Heart right ventricle (tissue), 16 donors: ENCODE measurements around the gene CTDNEP1. TPM values are rescaled to one million over a fixed set of nuclear protein-coding genes. Genes with fewer than 3 reads are reported as not detected.
A peak's percentile ranks its signal among the peaks of the same experiment; 100 is the strongest.

Source experiments
- ATAC-seq, 8 donors: fragments of 200-7000 bp; cut with Tn5 transposase; one replicate each; pipeline ENCODE4 v1.9.1; 2020; ENCODE audit warnings: mild to moderate bottlenecking in 8 of 8, moderate library complexity in 8 of 8, moderate number of reproducible peaks in 1 of 8
- DNase-seq, 2 donors: peaks; one replicate each; pipeline ENCODE4 v3.0.0-alpha.2; 2020
- H3K27ac ChIP-seq, 10 donors: fragments of 200-600 bp; sonication (generic) in 2 of 10; one replicate each; pipeline versions ENCODE4 v1.5.0 to v1.8.0; 2020 to 2022; ENCODE audit warnings: mild to moderate bottlenecking in 3 of 10
- H3K27me3 ChIP-seq, 7 donors: fragments of 200-600 bp; one replicate each; pipeline ENCODE4 v1.8.0; 2021 to 2022; ENCODE audit warnings: mild to moderate bottlenecking in 2 of 7
- H3K36me3 ChIP-seq, 9 donors: fragments of 200-600 bp; sonication (generic) in 1 of 9; one replicate each; pipeline versions ENCODE4 v1.5.0 to v1.8.0; 2020 to 2022; ENCODE audit warnings: mild to moderate bottlenecking in 2 of 9
- H3K4me1 ChIP-seq, 9 donors: fragments of 200-600 bp; sonication (generic) in 1 of 9; one replicate each; pipeline versions ENCODE4 v1.5.0 to v1.8.0; 2020 to 2022; ENCODE audit warnings: mild to moderate bottlenecking in 4 of 9
- H3K4me3 ChIP-seq, 10 donors: fragments of 200-600 bp; sonication (generic) in 2 of 10; one replicate each; pipeline versions ENCODE4 v1.5.0 to v1.8.0; 2020 to 2022; ENCODE audit warnings: mild to moderate bottlenecking in 7 of 10, moderate library complexity in 2 of 10
- H3K9me3 ChIP-seq, 11 donors: fragments of 200-600 bp in 10 of 11; sonication (generic) in 2 of 11; one replicate each; pipeline versions ENCODE4 v1.5.0 to v1.8.0; 2013 to 2022; ENCODE audit warnings: mild to moderate bottlenecking in 2 of 11, control low read depth in 1 of 11, moderate library complexity in 1 of 11
- WGBS, 2 donors: extraction: QIAGEN DNeasy Blood & Tissue Kit; methylation state at CpG; one replicate each; pipeline ENCODE4 v1.1.7; 2013; ENCODE audit warnings: inconsistent platforms in 1 of 2; 5-methylcytosine and 5-hydroxymethylcytosine counted together
- intact Hi-C, 10 donors: fragments of 100-400 bp; cut with DNase I; formaldehyde crosslinking; loops; one replicate each; pipeline versions ENCODE4 v1.11.1 to v1.14.2; 2022
- polyA plus RNA-seq, 2 donors: library from polyadenylated mRNA; stranded (reverse); fragments of 200-250 nt; gene quantifications; one replicate each; pipeline ENCODE4 v1.2.3, GENCODE V29; 2013
- total RNA-seq, 10 donors: library from RNA; stranded (reverse); fragmentation: NEBNext Ultra II Directional in 3 of 10; extraction: Animal tissue kit (Norgen Biotek cat#: 25700) in 3 of 10; gene quantifications; one replicate each; pipeline versions ENCODE4 v1.2.1 to v1.2.4, GENCODE V29; 2021 to 2023
- TF ChIP-seq, protein P1 (sequence below), 9 donors: fragments of 200-600 bp; sonication (generic) in 2 of 9; IDR thresholded peaks; one replicate each; pipeline versions ENCODE4 v1.5.0 to v1.8.0; 2021 to 2022; ENCODE audit warnings: antibody characterized with exemption in 9 of 9, mild to moderate bottlenecking in 5 of 9, moderate library complexity in 1 of 9
- donor health status: Arrhythmogenic right ventricular cardiomyopathy.
- donor health status: ischemic (EF 13 %, LVEDD 7.1; RV severe dilation, severe dysfunction).
- donor health status: healthy with polysubstance abuse.
- donor health status: DM: no; HTN: yes; CAD: no.
- donor health status: DM: no; HTN: no; CAD: no.
- donor health status: ischemic (EF 25% LVEDD 6.9; RV normal size, moderate dysfunction).
- donor health status: ischemic (EF 25% LVEDD 5.7; RV mildly dilated, moderate dysfunction).
- donor health status: healthy.
- donor health status: DM: yes; HTN: yes; CAD: no.
- donor health status: Ischemic cardiomyopathy.
- donor health status: ischemic (EF 35%, LVEDD 5.7; RV mildly dilated, moderate dysfunction).
- donor health status: nonischemic (EF 11% LVEDD 7.7; RV severe dilation, severe dysfunction).
- donor health status: DM: yes; HTN: yes; CAD: no.
- donor health status: PGD.
- donor health status: ischemic (EF 29% LVEDD 5.4; RV normal size, mild dysfunction).
- donor health status: nonischemic (EF 23%, LVEDD 6.1; RV moderate dilation, normal function).

CTDNEP1 gene
- total and polyA plus RNA-seq, 12 donors: 56.3 to 135 (median 110) TPM

DNA sequence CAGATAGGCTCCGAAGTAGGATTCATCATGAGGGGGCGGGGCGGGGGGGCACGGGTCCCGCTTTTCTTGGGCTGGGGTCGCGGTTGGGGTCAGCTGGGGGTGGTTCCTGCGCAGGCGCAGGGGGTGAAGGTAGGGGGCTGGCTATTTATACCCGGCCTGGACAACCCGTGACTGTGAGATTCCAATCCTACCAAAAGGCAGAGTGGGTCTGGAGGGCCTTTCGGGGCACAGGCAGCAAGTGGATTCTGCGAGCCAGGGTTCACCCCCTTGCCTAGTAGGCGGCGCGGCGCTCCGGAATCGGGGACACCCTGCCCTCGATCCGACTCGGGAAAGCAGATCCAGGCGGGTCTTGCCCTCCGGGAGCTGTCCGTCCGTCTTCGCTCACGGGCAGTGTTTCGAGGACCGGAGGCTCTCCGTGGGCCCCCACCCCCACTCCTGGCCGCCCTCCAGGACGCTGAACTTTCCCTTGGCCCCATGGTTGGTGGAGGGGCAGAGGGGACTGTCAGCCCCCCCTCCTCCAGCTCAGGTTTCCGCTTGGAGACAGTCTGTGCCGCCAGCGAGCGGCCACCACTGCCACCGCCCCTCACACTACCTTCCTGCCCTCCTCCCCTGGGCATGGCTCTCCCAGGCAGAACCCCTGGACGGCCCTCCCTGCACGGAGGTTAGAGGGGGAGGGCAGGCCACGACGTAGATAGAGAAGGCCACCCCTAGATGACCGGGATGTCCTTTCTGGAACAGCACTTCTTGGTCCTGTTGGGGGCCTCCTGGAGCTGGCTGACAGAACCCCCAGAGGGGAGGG, 30.6 kb upstream of the CTDNEP1 start:
- H3K27me3 ChIP-seq: peaks cover 0 to 48% (median 0%) of the 10 kb centered on the region in 7 donors
- H3K36me3 ChIP-seq: peaks cover 0 to 38% (median 7%) of the 10 kb centered on the region in 9 donors
- peak overlapping the region; percentile 84 to 98 (median 92) for H3K27ac ChIP-seq
- ATAC-seq: peak; percentile 27 to 79 (median 58)
- peak; percentile 83 to 85 for DNase-seq
- intact Hi-C loops: loop anchor here in 8 of 10 donors (1.0 to 5.0 kb wide), 6 partner anchors 15 to 67 kb away; partner anchors contain the start of genes ELP5 (in 1 of the 8) and NEURL4 (in 1 of the 8)
- TF ChIP-seq, protein P1, sequence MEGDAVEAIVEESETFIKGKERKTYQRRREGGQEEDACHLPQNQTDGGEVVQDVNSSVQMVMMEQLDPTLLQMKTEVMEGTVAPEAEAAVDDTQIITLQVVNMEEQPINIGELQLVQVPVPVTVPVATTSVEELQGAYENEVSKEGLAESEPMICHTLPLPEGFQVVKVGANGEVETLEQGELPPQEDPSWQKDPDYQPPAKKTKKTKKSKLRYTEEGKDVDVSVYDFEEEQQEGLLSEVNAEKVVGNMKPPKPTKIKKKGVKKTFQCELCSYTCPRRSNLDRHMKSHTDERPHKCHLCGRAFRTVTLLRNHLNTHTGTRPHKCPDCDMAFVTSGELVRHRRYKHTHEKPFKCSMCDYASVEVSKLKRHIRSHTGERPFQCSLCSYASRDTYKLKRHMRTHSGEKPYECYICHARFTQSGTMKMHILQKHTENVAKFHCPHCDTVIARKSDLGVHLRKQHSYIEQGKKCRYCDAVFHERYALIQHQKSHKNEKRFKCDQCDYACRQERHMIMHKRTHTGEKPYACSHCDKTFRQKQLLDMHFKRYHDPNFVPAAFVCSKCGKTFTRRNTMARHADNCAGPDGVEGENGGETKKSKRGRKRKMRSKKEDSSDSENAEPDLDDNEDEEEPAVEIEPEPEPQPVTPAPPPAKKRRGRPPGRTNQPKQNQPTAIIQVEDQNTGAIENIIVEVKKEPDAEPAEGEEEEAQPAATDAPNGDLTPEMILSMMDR (IDR thresholded peaks at IDR 0.05): no peak
- H3K4me1 ChIP-seq: peaks cover 0 to 61% (median 28%) of the 10 kb centered on the region in 9 donors
- no peaks in the 10 kb centered on the region for H3K9me3 ChIP-seq
- H3K4me3 ChIP-seq: peak overlapping the region; percentile 22 to 66 (median 60)
- 1 to 2% methylated on average over 43 of the region's 43 CpGs for WGBS, 2 donors

DNA sequence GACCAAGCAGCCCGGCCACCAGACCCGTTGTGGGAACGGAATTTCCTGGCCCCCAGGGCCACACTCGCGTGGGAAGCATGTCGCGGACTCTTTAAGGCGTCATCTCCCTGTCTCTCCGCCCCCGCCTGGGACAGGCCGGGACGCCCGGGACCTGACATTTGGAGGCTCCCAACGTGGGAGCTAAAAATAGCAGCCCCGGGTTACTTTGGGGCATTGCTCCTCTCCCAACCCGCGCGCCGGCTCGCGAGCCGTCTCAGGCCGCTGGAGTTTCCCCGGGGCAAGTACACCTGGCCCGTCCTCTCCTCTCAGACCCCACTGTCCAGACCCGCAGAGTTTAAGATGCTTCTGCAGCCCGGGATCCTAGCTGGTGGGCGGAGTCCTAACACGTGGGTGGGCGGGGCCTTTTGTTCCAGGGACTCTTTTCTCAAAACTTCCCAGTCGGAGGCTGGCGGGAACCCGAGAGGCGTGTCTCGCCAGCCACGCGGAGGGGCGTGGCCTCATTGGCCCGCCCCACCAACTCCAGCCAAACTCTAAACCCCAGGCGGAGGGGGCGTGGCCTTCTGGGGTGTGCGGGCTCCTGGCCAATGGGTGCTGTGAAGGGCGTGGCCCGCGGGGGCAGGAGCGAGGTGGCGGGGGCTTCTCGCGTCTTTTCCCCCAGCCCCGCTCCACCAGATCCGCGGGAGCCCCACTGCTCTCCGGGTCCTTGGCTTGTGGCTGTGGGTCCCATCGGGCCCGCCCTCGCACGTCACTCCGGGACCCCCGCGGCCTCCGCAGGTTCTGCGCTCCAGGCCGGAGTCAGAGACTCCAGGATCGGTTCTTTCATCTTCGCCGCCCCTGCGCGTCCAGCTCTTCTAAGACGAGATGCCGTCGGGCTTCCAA, 29.8 kb upstream of the CTDNEP1 start, which contains the start of gene SLC2A4:
Gene SLC2A4, plus strand, starts transcription at position 645 of the 879 bp plus-strand sequence. Its CDS starts 217 bp downstream, at position 862.
- ATAC-seq: peak; percentile 78 to 91 (median 86)
- intact Hi-C loops: loop anchor here in 8 of 10 donors (1.0 to 5.0 kb wide), 6 partner anchors 15 to 67 kb away; partner anchors contain the start of genes ELP5 (in 1 of the 8) and NEURL4 (in 1 of the 8)
- WGBS, 2 donors: 0 to 1% methylated on average over 69 to 71 of the region's 71 CpGs
- Histone ChIP-seq H3K27me3 (peaks cover 0 to 45% (median 0%) of the 10 kb centered on the region in 7 donors), H3K36me3 (peaks cover 0 to 30% (median 7%) of the 10 kb centered on the region in 9 donors), H3K4me3 (peak within 1 kb of the TSS; percentile 22 to 66 (median 60)), H3K4me1 (peaks cover 0 to 60% (median 28%) of the 10 kb centered on the region in 9 donors), H3K27ac (peak within 1 kb of the TSS; percentile 84 to 98 (median 92)), H3K9me3 (no peaks in the 10 kb centered on the region)
- peak; percentile 94 to 95 for DNase-seq
- TF ChIP-seq, protein P1 (IDR thresholded peaks at IDR 0.05): no peak

DNA sequence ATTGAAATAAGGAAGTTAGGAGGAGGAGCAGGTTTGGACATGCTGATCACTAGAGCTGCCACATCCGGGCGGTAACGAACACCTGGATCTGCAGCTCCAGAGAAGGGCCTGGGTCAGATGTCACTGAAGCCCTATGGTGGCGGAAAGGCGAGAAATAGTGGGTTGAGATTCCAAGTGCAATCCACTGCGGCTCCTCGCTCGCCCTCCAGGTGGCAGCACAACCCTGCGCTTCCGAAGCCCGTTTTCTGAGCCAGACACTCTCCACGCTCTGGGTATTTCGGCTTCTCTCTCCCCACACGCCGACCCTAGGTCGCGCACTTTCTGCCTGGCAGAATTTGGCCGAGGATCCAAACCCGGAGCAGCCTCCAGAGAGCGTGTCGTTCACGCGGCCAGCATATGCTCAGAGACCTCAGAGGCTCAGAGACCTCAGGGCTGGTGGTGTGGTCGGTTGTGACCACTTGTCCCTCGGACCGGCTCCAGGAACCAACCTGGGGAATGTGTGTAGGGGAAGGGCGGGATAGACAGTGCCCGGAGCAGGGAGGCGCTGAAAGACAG, 29.1 kb upstream of the CTDNEP1 start:
- ATAC-seq: peak; percentile 51 to 78 (median 67)
- peak overlapping the region; percentile 84 to 98 (median 92) for H3K27ac ChIP-seq
- H3K4me1 ChIP-seq: peaks cover 0 to 53% (median 28%) of the 10 kb centered on the region in 9 donors
- H3K27me3 ChIP-seq: peaks cover 0 to 38% (median 0%) of the 10 kb centered on the region in 7 donors
- 0 to 1% methylated on average over 29 of the region's 29 CpGs for WGBS, 2 donors
- intact Hi-C loops: loop anchor here in 9 of 10 donors (1.0 to 5.0 kb wide), 7 partner anchors 16 to 68 kb away; partner anchors contain the start of genes ELP5 (in 1 of the 9) and NEURL4 (in 1 of the 9)
- TF ChIP-seq, protein P1 (IDR thresholded peaks at IDR 0.05): peak; percentile 79 to 97 (median 95)
- peak overlapping the region in 9 of 10 donors; percentile 41 to 66 (median 61) for H3K4me3 ChIP-seq
- peaks cover 0 to 23% (median 7%) of the 10 kb centered on the region in 9 donors for H3K36me3 ChIP-seq
- no peaks in the 10 kb centered on the region for H3K9me3 ChIP-seq
- peak; percentile 83 to 86 for DNase-seq
